Measurements from ENCODE around the gene SMAD9.
"Not testable (repeated sequence)": the region's sequence is repeated elsewhere in the genome, so short reads cannot be mapped to it uniquely, and the experiment has no call there.

Gene SMAD9

GRCh38 chr13:36912369-36912768 is 7.7 kb downstream of the SMAD9 start:
- no peak for DNase-seq (ENCODE audit: low read depth in 2 of 2)

- DNase-seq (ENCODE audit: low read depth in 2 of 2) = no peak
Observed at GRCh38 chr13:36910545-36910944, 9.5 kb downstream of the SMAD9 start.

GRCh38 chr13:36907821-36908220 is 12.2 kb downstream of the SMAD9 start:
- DNase-seq (ENCODE audit: low read depth in 2 of 2) = no peak

GRCh38 chr13:36907266-36907665 is 12.8 kb downstream of the SMAD9 start:
- no peak for DNase-seq (ENCODE audit: low read depth in 2 of 2)

- DNase-seq (ENCODE audit: low read depth in 2 of 2) = no peak
Observed at GRCh38 chr13:36905944-36906343, 14.1 kb downstream of the SMAD9 start.

GRCh38 chr13:36903925-36904595 is 16.0 kb downstream of the SMAD9 start:
- no peak for DNase-seq (ENCODE audit: low read depth in 2 of 2)

GRCh38 chr13:36897054-36897616 is 22.9 kb downstream of the SMAD9 start:
- DNase-seq (ENCODE audit: low read depth in 2 of 2) = no peak

GRCh38 chr13:36891752-36892151 is 28.3 kb downstream of the SMAD9 start:
- no peak for DNase-seq (ENCODE audit: low read depth in 2 of 2)

- DNase-seq (ENCODE audit: low read depth in 2 of 2) = no peak
Observed at GRCh38 chr13:36888645-36889044, 31.4 kb downstream of the SMAD9 start.

GRCh38 chr13:36887758-36888521 is 32.1 kb downstream of the SMAD9 start:
- DNase-seq (ENCODE audit: low read depth in 2 of 2) = no peak

GRCh38 chr13:36885901-36886300 is 34.1 kb downstream of the SMAD9 start:
- no peak for DNase-seq (ENCODE audit: low read depth in 2 of 2)

- DNase-seq (ENCODE audit: low read depth in 2 of 2) = no peak
Observed at GRCh38 chr13:36884235-36884634, 35.8 kb downstream of the SMAD9 start.

GRCh38 chr13:36883824-36884223 is 36.2 kb downstream of the SMAD9 start:
- no peak for DNase-seq (ENCODE audit: low read depth in 2 of 2)

GRCh38 chr13:36883392-36883791 is 36.6 kb downstream of the SMAD9 start:
- DNase-seq (ENCODE audit: low read depth in 2 of 2) = not testable (repeated sequence)

GRCh38 chr13:36882829-36883390 is 37.1 kb downstream of the SMAD9 start:
- no peak for DNase-seq (ENCODE audit: low read depth in 2 of 2)

GRCh38 chr13:36880961-36881360 is 39.1 kb downstream of the SMAD9 start:
- DNase-seq (ENCODE audit: low read depth in 2 of 2) = no peak

- DNase-seq (ENCODE audit: low read depth in 2 of 2) = no peak
Observed at GRCh38 chr13:36879218-36879938, 40.7 kb downstream of the SMAD9 start.

- DNase-seq (ENCODE audit: low read depth in 2 of 2) = no peak
Observed at GRCh38 chr13:36875961-36876360, 44.1 kb downstream of the SMAD9 start.

- no peak for DNase-seq (ENCODE audit: low read depth in 2 of 2)
Observed at GRCh38 chr13:36875431-36875830, 44.6 kb downstream of the SMAD9 start.

GRCh38 chr13:36872621-36873020 is 47.4 kb downstream of the SMAD9 start:
- DNase-seq (ENCODE audit: low read depth in 2 of 2) = no peak

GRCh38 chr13:36870050-36870692 is 49.9 kb downstream of the SMAD9 start:
- no peak for DNase-seq (ENCODE audit: low read depth in 2 of 2)

GRCh38 chr13:36866232-36866631 is 53.8 kb downstream of the SMAD9 start:
- DNase-seq (ENCODE audit: low read depth in 2 of 2) = no peak
